Measurements from ENCODE around the gene DDAH2.
A peak's percentile ranks its signal among the peaks of the same experiment; 100 is the strongest.

DDAH2 gene

DNA sequence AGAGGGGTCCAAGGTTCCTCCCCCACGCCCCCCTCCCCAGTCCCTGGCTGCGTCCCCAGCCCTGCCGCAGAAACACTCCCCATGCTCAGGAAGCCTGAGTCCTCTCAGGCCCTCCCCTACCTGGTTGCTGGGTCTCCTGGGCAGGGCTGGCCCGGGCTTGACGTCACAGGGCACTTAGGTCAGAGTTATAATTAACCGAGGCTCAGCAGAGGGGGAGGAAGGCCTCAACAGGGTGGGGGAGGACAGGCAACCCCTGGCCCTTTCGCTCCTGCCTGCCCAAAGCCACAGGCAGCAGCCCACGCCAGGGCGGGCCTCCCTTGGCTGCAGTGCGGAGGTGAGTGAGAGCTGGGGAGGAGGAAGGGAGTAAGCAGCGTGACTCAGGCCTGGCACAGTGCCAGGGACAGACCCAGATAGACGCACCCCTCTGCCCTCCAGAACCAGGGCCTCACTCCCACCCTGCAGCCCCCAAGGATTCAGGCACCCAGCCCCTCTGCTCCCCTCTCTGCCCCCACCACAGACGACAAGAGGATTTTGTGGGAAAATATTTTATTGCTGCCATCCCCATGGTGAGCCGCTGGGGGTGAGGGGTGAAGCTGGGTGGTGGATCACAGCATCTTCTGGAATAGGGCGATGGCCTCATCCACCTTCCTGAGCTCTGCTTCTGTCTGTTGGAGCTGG is 48.0 kb upstream of the DDAH2 start, which contains the start of gene VWA7:
Gene VWA7 (minus strand): TSS at position 340 of the 678 bp plus-strand sequence. CDS start 549 bp downstream, outside the sequence.
- Histone ChIP-seq H3F3A (ENCODE audit: insufficient read depth, low read length) (no peaks in the 10 kb centered on the region), H3K4me3 (ENCODE audit: low read depth, low read length, poor library complexity, severe bottlenecking) (no peak within 1 kb of the TSS), H3K9ac (ENCODE audit: low read length) (no peak within 1 kb of the TSS), H3K79me2 (ENCODE audit: insufficient read depth, low read length) (no peaks in the 10 kb centered on the region), H3K4me1 (ENCODE audit: insufficient read depth, low read length, severe bottlenecking) (peaks cover 9% of the 10 kb centered on the region), H3K4me2 (ENCODE audit: low read length) (peak within 1 kb of the TSS; percentile 1; the same call in 1 of the 2 replicates), H2AFZ (ENCODE audit: low read length) (no peak within 1 kb of the TSS), H3K9me3 (ENCODE audit: low read length) (no peaks in the 10 kb centered on the region), H3K36me3 (ENCODE audit: insufficient read depth, low read length) (peaks cover 46% of the 10 kb centered on the region), H4K20me1 (ENCODE audit: insufficient read depth, low read length) (no peaks in the 10 kb centered on the region), H3K27me3 (ENCODE audit: insufficient read depth, low read length) (no peaks in the 10 kb centered on the region), H3K9me2 (ENCODE audit: low read depth, low read length) (no peaks in the 10 kb centered on the region), H3K27ac (ENCODE audit: low read depth, low read length, poor library complexity, severe bottlenecking) (no peak within 1 kb of the TSS)
- TF ChIP-seq, protein P1, sequence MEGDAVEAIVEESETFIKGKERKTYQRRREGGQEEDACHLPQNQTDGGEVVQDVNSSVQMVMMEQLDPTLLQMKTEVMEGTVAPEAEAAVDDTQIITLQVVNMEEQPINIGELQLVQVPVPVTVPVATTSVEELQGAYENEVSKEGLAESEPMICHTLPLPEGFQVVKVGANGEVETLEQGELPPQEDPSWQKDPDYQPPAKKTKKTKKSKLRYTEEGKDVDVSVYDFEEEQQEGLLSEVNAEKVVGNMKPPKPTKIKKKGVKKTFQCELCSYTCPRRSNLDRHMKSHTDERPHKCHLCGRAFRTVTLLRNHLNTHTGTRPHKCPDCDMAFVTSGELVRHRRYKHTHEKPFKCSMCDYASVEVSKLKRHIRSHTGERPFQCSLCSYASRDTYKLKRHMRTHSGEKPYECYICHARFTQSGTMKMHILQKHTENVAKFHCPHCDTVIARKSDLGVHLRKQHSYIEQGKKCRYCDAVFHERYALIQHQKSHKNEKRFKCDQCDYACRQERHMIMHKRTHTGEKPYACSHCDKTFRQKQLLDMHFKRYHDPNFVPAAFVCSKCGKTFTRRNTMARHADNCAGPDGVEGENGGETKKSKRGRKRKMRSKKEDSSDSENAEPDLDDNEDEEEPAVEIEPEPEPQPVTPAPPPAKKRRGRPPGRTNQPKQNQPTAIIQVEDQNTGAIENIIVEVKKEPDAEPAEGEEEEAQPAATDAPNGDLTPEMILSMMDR (IDR thresholded peaks at IDR 0.05; ENCODE audit: low read length) = no peak
- no peak for TF ChIP-seq EZH2 (IDR thresholded peaks at IDR 0.05; ENCODE audit: borderline replicate concordance, low read length)

DNA sequence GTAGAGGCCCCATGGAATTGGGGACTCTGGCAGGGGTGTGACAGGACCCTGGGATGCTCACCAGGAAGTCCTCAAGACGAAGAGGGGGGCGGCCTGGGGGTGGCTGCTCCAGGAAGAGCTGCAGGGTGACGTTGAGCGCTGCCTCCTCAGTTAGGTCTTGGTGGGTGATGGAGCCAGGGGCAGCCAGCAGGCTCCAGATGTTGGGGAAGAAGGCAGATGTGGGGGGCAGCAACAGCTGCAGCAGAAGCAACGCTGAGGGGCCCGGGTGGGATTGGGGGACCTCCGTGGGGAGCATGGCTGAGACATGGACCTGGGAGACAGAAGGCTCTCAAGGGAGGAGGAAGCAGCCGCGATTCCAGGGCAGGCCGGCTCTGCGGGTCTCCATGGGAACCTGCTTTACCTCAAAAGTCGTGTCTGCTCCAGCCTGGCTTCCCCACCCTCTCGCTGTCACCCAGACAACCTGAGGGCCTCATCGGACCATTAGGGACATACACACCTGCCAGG is 47.4 kb upstream of the DDAH2 start:
- TF ChIP-seq EZH2 (IDR thresholded peaks at IDR 0.05; ENCODE audit: borderline replicate concordance, low read length) = no peak
- TF ChIP-seq, protein P1 (IDR thresholded peaks at IDR 0.05; ENCODE audit: low read length) = no peak

DNA sequence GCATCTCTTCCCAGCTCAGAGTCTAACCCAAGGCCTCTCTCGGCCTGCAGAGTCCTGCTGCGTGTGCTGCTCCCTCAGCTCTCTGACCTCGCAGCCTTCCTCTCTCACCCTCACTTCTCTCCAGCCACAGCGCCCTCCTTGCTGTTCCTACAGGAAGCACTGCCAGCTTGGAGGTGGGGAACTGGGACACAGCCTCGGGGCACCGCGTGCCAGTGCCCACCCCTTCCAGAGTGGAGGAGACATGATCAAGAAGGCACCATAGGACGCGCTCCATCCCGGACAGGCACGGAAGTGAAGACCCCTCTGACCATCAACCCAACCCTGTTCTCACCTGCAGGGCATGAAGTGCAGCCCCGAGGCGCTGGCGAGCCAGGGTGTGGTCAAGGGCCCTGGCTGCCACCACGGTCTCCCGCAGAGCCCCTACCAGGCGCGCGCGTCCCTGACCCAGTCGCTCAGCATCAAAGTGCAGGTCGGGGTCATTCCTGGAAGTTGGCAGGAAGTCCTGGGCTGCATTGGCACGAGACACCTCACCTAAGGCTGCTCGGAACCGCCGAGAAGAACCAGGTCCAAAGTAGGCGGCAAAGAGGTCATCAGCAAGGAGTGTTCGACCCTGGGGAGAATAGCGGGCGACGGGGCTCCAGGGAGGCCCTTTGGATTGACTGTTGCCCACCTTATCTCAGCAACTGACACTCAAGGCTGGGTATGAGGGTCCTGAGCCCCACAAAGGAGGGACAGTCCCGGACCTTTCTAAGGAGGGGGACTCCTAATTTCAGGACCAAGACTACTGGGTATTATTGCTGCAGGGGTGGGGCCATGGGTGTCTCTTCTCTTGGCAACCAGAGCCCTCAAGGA is 46.8 kb upstream of the DDAH2 start:
- Histone ChIP-seq H3K9me2 (ENCODE audit: low read depth, low read length) (no peaks in the 10 kb centered on the region), H3K27ac (ENCODE audit: low read depth, low read length, poor library complexity, severe bottlenecking) (no peak overlapping the region), H3K9me3 (ENCODE audit: low read length) (no peaks in the 10 kb centered on the region), H3K4me1 (ENCODE audit: insufficient read depth, low read length, severe bottlenecking) (peaks cover 9% of the 10 kb centered on the region), H3K36me3 (ENCODE audit: insufficient read depth, low read length) (peaks cover 34% of the 10 kb centered on the region), H3K9ac (ENCODE audit: low read length) (no peak overlapping the region), H4K20me1 (ENCODE audit: insufficient read depth, low read length) (no peaks in the 10 kb centered on the region), H3K79me2 (ENCODE audit: insufficient read depth, low read length) (no peaks in the 10 kb centered on the region), H3F3A (ENCODE audit: insufficient read depth, low read length) (no peaks in the 10 kb centered on the region), H3K27me3 (ENCODE audit: insufficient read depth, low read length) (no peaks in the 10 kb centered on the region), H3K4me3 (ENCODE audit: low read depth, low read length, poor library complexity, severe bottlenecking) (no peak overlapping the region), H2AFZ (ENCODE audit: low read length) (no peak overlapping the region), H3K4me2 (ENCODE audit: low read length) (no peak overlapping the region)
- TF ChIP-seq, protein P1 (IDR thresholded peaks at IDR 0.05; ENCODE audit: low read length) = no peak
- no peak for TF ChIP-seq EZH2 (IDR thresholded peaks at IDR 0.05; ENCODE audit: borderline replicate concordance, low read length)

More for the DNA sequence above, 47.4 kb upstream of the DDAH2 start:
- H3K27ac ChIP-seq (ENCODE audit: low read depth, low read length, poor library complexity, severe bottlenecking) = no peak overlapping the region
- no peaks in the 10 kb centered on the region for H3K79me2 ChIP-seq (ENCODE audit: insufficient read depth, low read length)
- H3F3A ChIP-seq (ENCODE audit: insufficient read depth, low read length) = no peaks in the 10 kb centered on the region
- peaks cover 40% of the 10 kb centered on the region for H3K36me3 ChIP-seq (ENCODE audit: insufficient read depth, low read length)
- no peaks in the 10 kb centered on the region for H4K20me1 ChIP-seq (ENCODE audit: insufficient read depth, low read length)
- no peaks in the 10 kb centered on the region for H3K9me2 ChIP-seq (ENCODE audit: low read depth, low read length)
- H3K9me3 ChIP-seq (ENCODE audit: low read length) = no peaks in the 10 kb centered on the region
- no peak overlapping the region for H2AFZ ChIP-seq (ENCODE audit: low read length)
- no peak overlapping the region for H3K4me3 ChIP-seq (ENCODE audit: low read depth, low read length, poor library complexity, severe bottlenecking)
- H3K9ac ChIP-seq (ENCODE audit: low read length) = no peak overlapping the region
- H3K4me1 ChIP-seq (ENCODE audit: insufficient read depth, low read length, severe bottlenecking) = peaks cover 9% of the 10 kb centered on the region
- H3K4me2 ChIP-seq (ENCODE audit: low read length) = peak overlapping the region; percentile 1; the same call in 1 of the 2 replicates
- no peaks in the 10 kb centered on the region for H3K27me3 ChIP-seq (ENCODE audit: insufficient read depth, low read length)

Measured in OCI-LY1 (cell line).